Hematopoietic multipotent progenitor cell treated with erythropoietin and hydrocortisone succinate and interleukin-3 and kit ligand, for 8 days (in vitro differentiated cells): ENCODE measurements around the gene PXYLP1.
"Not testable (repeated sequence)": the region's sequence is repeated elsewhere in the genome, so short reads cannot be mapped to it uniquely, and the experiment has no call there.

ENCODE experiments used
- DNase-seq: peaks from one replicate; pipeline ENCODE4 v3.0.0-alpha.2; 2015

The PXYLP1 gene

GRCh38 chr3:141274411-141275031, 42.9 kb downstream of the PXYLP1 start:
- no peak for DNase-seq

- DNase-seq, result no peak
Measured at GRCh38 chr3:141275032-141275422, 43.4 kb downstream of the PXYLP1 start.

GRCh38 chr3:141275511-141275910, 43.9 kb downstream of the PXYLP1 start:
- DNase-seq, result no peak

GRCh38 chr3:141275973-141276372, 44.3 kb downstream of the PXYLP1 start:
- DNase-seq, result no peak

GRCh38 chr3:141276398-141276797, 44.8 kb downstream of the PXYLP1 start:
- no peak for DNase-seq

- DNase-seq, result no peak
Measured at GRCh38 chr3:141277451-141277850, 45.8 kb downstream of the PXYLP1 start.

GRCh38 chr3:141278196-141279076, 46.8 kb downstream of the PXYLP1 start:
- no peak for DNase-seq

- peak; percentile 52 for DNase-seq
Measured at GRCh38 chr3:141279077-141279967, 47.7 kb downstream of the PXYLP1 start.

- DNase-seq, result no peak
Measured at GRCh38 chr3:141280086-141280485, 48.5 kb downstream of the PXYLP1 start.

- DNase-seq, result no peak
Measured at GRCh38 chr3:141280690-141281089, 49.1 kb downstream of the PXYLP1 start.

- no peak for DNase-seq
Measured at GRCh38 chr3:141285570-141285969, 53.9 kb downstream of the PXYLP1 start.

GRCh38 chr3:141286856-141287255, 55.2 kb downstream of the PXYLP1 start:
- no peak for DNase-seq

GRCh38 chr3:141287326-141287725, 55.7 kb downstream of the PXYLP1 start:
- no peak for DNase-seq

GRCh38 chr3:141288336-141288990, 56.8 kb downstream of the PXYLP1 start:
- no peak for DNase-seq

GRCh38 chr3:141289228-141289772, 57.7 kb downstream of the PXYLP1 start:
- DNase-seq, result no peak

- DNase-seq, result peak; percentile 79
Measured at GRCh38 chr3:141291559-141292355, 60.1 kb downstream of the PXYLP1 start.

- DNase-seq, result no peak
Measured at GRCh38 chr3:141292356-141293058, 60.9 kb downstream of the PXYLP1 start.

GRCh38 chr3:141294301-141294700, 62.7 kb downstream of the PXYLP1 start:
- peak; percentile 19 for DNase-seq

- DNase-seq, result peak; percentile 48
Measured at GRCh38 chr3:141294848-141295247, 63.2 kb downstream of the PXYLP1 start.

GRCh38 chr3:141300426-141300825, 68.8 kb downstream of the PXYLP1 start:
- not testable (repeated sequence) for DNase-seq
